Spleen (tissue), 7 donors: Measurements from ENCODE around the gene MT1F.

Experiments used
- POLR2AphosphoS5 ChIP-seq, 3 donors: sonication (generic); formaldehyde crosslinking; IDR thresholded peaks; one replicate each; pipeline ENCODE4 v1.5.1; 2017; ENCODE audit warnings: antibody characterized with exemption in 3 of 3
- TF ChIP-seq, protein P1 (sequence below), 11 experiments: fragments of 200-600 bp in 7 of 11; fragments of 450-650 bp in 4 of 11; sonication (generic) in 4 of 11; IDR thresholded peaks in 8 of 11; conservative IDR thresholded peaks in 3 of 11; 1 replicate in 7 of 11; 2 replicates in 4 of 11; pipeline versions ENCODE4 v1.4.0 to v1.8.0; 2016 to 2021; ENCODE audit warnings: antibody characterized with exemption in 11 of 11, inconsistent platforms in 4 of 11, mild to moderate bottlenecking in 1 of 11
- donor health status: DM: no; HTN: no; CAD: no; lungs with moderate emphysema.
- donor health status: DM: no; HTN: no; CAD: no.
- donor health status: DM: no; HTN: no; CAD: no.

DNA sequence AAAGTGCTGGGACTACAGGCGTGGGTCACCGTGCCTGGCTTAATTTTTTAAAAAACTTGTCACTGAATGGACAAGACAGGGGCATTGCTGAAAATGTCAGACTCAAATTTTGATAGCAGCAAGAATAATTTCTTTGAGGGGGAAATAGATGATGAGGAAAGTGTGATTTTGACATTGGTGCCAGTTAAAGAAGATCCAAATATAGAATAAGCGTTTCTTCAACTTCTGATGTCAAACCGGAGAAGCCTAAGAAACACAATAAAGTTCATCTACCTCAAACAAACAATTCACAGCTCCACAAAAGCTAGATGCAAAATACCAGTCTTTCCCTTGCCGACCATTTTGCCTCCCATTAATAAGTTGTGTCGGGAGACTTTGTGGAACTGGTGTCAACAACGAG is 29.0 kb downstream of the MT1F start:
- TF ChIP-seq, protein P1, sequence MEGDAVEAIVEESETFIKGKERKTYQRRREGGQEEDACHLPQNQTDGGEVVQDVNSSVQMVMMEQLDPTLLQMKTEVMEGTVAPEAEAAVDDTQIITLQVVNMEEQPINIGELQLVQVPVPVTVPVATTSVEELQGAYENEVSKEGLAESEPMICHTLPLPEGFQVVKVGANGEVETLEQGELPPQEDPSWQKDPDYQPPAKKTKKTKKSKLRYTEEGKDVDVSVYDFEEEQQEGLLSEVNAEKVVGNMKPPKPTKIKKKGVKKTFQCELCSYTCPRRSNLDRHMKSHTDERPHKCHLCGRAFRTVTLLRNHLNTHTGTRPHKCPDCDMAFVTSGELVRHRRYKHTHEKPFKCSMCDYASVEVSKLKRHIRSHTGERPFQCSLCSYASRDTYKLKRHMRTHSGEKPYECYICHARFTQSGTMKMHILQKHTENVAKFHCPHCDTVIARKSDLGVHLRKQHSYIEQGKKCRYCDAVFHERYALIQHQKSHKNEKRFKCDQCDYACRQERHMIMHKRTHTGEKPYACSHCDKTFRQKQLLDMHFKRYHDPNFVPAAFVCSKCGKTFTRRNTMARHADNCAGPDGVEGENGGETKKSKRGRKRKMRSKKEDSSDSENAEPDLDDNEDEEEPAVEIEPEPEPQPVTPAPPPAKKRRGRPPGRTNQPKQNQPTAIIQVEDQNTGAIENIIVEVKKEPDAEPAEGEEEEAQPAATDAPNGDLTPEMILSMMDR (IDR thresholded peaks at IDR 0.05 in 8 of 11, conservative IDR thresholded peaks at IDR 0.05 in 3 of 11): no peak
- TF ChIP-seq POLR2AphosphoS5 (IDR thresholded peaks at IDR 0.05): no peak
